ENCODE measurements around the gene CNTNAP2. TPM values are rescaled to one million over a fixed set of nuclear protein-coding genes. Genes with fewer than 3 reads are reported as not detected.

Gene CNTNAP2
- total and polyA plus RNA-seq, 2 of the 8 experiments (the other 6 are each of a cell fraction or from before 2014, with no cell fraction given), result 27.9 to 71.0 TPM

DNA sequence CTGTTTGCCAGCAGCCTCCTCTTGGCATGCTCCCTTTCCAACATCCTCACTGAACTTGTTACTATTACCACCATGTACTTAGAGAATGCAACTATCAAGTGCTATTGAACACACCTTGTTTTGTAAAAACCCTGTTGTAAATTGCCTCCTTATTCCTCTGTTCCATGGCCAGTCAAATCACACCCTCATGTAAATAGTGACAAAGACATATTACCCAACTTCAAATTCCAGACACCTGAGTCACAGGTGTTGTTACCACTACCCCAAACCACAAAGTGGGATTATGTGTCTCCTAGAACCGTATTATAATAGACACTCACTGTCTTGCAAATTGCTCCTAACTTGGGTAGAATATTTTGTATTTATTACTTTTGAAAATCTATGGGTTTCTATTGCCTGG is 2210.8 kb downstream of the CNTNAP2 start:
- Histone ChIP-seq H2BK5ac (ENCODE audit: low read depth, low read length) (no peak overlapping the region), H3K23me2 (ENCODE audit: low read depth, low read length) (peaks cover 20% of the 10 kb centered on the region; the same call in 1 of the 2 replicates), H2AFZ (ENCODE audit: low read length) (no peak overlapping the region), H3K4me3 (ENCODE audit: extremely low read depth in 1 of 4, insufficient read depth in 2 of 4, low read depth in 3 of 4, low read length in 4 of 4) (no peak overlapping the region), H4K20me1 (replicated peaks in 1 of 2; ENCODE audit: control insufficient read depth in 1 of 2, insufficient read depth in 2 of 2, low read length in 2 of 2) (no peaks in the 10 kb centered on the region), H3K4me1 (replicated peaks in 1 of 4; ENCODE audit: control insufficient read depth in 3 of 4, insufficient read depth in 4 of 4, low read length in 3 of 4) (no peaks in the 10 kb centered on the region), H3K79me2 (ENCODE audit: control insufficient read depth in 1 of 2, insufficient read depth in 2 of 2, low read length in 2 of 2) (no peaks in the 10 kb centered on the region), H3K36me3 (ENCODE audit: control insufficient read depth in 2 of 4, insufficient read depth in 4 of 4, low read length in 3 of 4) (no peaks in the 10 kb centered on the region), H3K14ac (ENCODE audit: insufficient read length) (no peak overlapping the region), H2BK120ac (replicated peaks; ENCODE audit: low read depth, low read length) (no peak overlapping the region), H2BK15ac (ENCODE audit: low read length) (no peak overlapping the region), H3K9ac (replicated peaks in 1 of 4; ENCODE audit: extremely low read depth in 1 of 4, low read depth in 3 of 4, low read length in 3 of 4) (no peak overlapping the region), H3K9me3 (ENCODE audit: insufficient read depth in 2 of 2, low read depth in 1 of 2, low read length in 1 of 2) (peaks cover 2 to 18% of the 10 kb centered on the region in 2 experiments; a peak in 2 of 4 replicates), H3K79me1 (ENCODE audit: low read depth, low read length) (no peaks in the 10 kb centered on the region), H3K27ac (ENCODE audit: low read depth, low read length) (no peak overlapping the region), H4K91ac (replicated peaks; ENCODE audit: insufficient read length, low read length) (no peak overlapping the region), H3K27me3 (replicated peaks in 1 of 4; ENCODE audit: control insufficient read depth in 3 of 4, extremely low read depth in 1 of 4, insufficient read depth in 3 of 4, low read length in 3 of 4) (no peaks in the 10 kb centered on the region; a peak in 1 of 7 replicates), H2BK20ac (ENCODE audit: low read length) (no peak overlapping the region), H3K4ac (replicated peaks; ENCODE audit: insufficient read length, low read depth, low read length) (no peak overlapping the region), H3K23ac (ENCODE audit: insufficient read length) (no peak overlapping the region), H3K18ac (ENCODE audit: extremely low read depth, low read length) (no peak overlapping the region), H3K4me2 (ENCODE audit: insufficient read depth in 1 of 2, low read depth in 2 of 2, low read length in 2 of 2) (no peak overlapping the region), H4K8ac (ENCODE audit: extremely low read depth, insufficient read depth, low read length) (no peak overlapping the region), H4K5ac (ENCODE audit: insufficient read length, low read depth, low read length) (no peak overlapping the region), H2AK5ac (ENCODE audit: low read depth, low read length) (no peak overlapping the region), H3K56ac (replicated peaks; ENCODE audit: insufficient read length, low read depth, low read length) (no peak overlapping the region), H2BK12ac (ENCODE audit: low read depth, low read length) (no peak overlapping the region)
- 79% methylated on average over 1 of the region's 1 CpG; no CpG with 5 or more reads in 1 of the 2 experiments for WGBS, 2 experiments (ENCODE audit: extremely low coverage in 1 of 2, insufficient coverage in 1 of 2, insufficient read length in 1 of 2, insufficient replicate concordance in 2 of 2, low coverage in 1 of 2, low lambda C conversion rate in 2 of 2, missing lambda C conversion rate in 1 of 2)
- DNase-seq (ENCODE audit: low read depth in 1 of 2, low spot score in 2 of 2) (no peak), FAIRE-seq (no peak)
- CTCF ChIA-PET (ENCODE audit: partially characterized antibody), result interaction anchor here (0.5 kb wide), 1 partner anchor 142 kb away, joined by 4 read pairs; no protein-coding TSS in a partner anchor
- POLR2A ChIA-PET (ENCODE audit: partially characterized antibody), result interaction anchor here (0.6 to 1.4 kb wide), 2 partner anchors 10 to 16 kb away, joined by 3 read pairs; no protein-coding TSS in a partner anchor
- no peak for TF ChIP-seq FOSL1 (IDR thresholded peaks at IDR 0.05; ENCODE audit: insufficient read depth, low read depth, low read length)
- TF ChIP-seq JUND (IDR thresholded peaks at IDR 0.05; ENCODE audit: low read length), result 0 out of 2 replicates have a peak, but pooled peaks have one; percentile 30
- TF ChIP-seq SIRT6 (IDR thresholded peaks at IDR 0.05; ENCODE audit: low read length), result no peak
- TF ChIP-seq POU5F1 (IDR thresholded peaks at IDR 0.05; ENCODE audit: low read depth, low read length), result no peak
- TF ChIP-seq KDM4A (IDR thresholded peaks at IDR 0.05; ENCODE audit: low read depth, low read length, severe bottlenecking), result no peak
- no peak for TF ChIP-seq TAF7 (optimal IDR thresholded peaks at IDR 0.05; ENCODE audit: borderline replicate concordance, low read depth, low read length)
